HG03457 (cell line): Measurements from ENCODE around the gene RBBP5.

Experiments used
- ATAC-seq: cut with Tn5 transposase; IDR thresholded peaks from one replicate; pipeline ENCODE4 v1.9.1; 2021; ENCODE audit warnings: moderate number of reproducible peaks; ENCODE audit not compliant: unreplicated experiment

The RBBP5 gene

GRCh38 chr1:205129447-205130029 lies 7.8 kb upstream of the RBBP5 start:
- no peak for ATAC-seq

GRCh38 chr1:205128050-205128449 lies 6.3 kb upstream of the RBBP5 start:
- ATAC-seq = no peak

- no peak for ATAC-seq
Measured at GRCh38 chr1:205127646-205128045, 5.9 kb upstream of the RBBP5 start.

GRCh38 chr1:205124726-205125125 lies 2.9 kb upstream of the RBBP5 start:
- ATAC-seq = no peak

GRCh38 chr1:205122489-205122882 lies 708 bp upstream of the RBBP5 start:
- ATAC-seq = no peak

- ATAC-seq = no peak
Measured at GRCh38 chr1:205118752-205119151, 3.0 kb downstream of the RBBP5 start.

GRCh38 chr1:205111354-205111753 lies 10.4 kb downstream of the RBBP5 start:
- ATAC-seq = no peak

- no peak for ATAC-seq
Measured at GRCh38 chr1:205109711-205110110, 12.1 kb downstream of the RBBP5 start.

GRCh38 chr1:205109269-205109668 lies 12.5 kb downstream of the RBBP5 start:
- ATAC-seq = no peak

- ATAC-seq = no peak
Measured at GRCh38 chr1:205108464-205108863, 13.3 kb downstream of the RBBP5 start.

- ATAC-seq = no peak
Measured at GRCh38 chr1:205107327-205107726, 14.5 kb downstream of the RBBP5 start.

GRCh38 chr1:205102404-205102803 lies 19.4 kb downstream of the RBBP5 start:
- no peak for ATAC-seq

- ATAC-seq = no peak
Measured at GRCh38 chr1:205098242-205098641, 23.5 kb downstream of the RBBP5 start.

GRCh38 chr1:205095422-205095821 lies 26.4 kb downstream of the RBBP5 start:
- no peak for ATAC-seq

- ATAC-seq = no peak
Measured at GRCh38 chr1:205091043-205091740, 30.6 kb downstream of the RBBP5 start.

- ATAC-seq = no peak
Measured at GRCh38 chr1:205088341-205088740, 33.4 kb downstream of the RBBP5 start.

GRCh38 chr1:205084360-205084759 lies 37.4 kb downstream of the RBBP5 start, which contains the start of gene TMEM81:
TSS of gene TMEM81 (minus strand) at chr1:205084460. CDS start at chr1:205084320, 140 bp downstream.
- no peak for ATAC-seq

- no peak for ATAC-seq
Measured at GRCh38 chr1:205082431-205082830, 39.3 kb downstream of the RBBP5 start.

- no peak for ATAC-seq
Measured at GRCh38 chr1:205077934-205078311, 43.9 kb downstream of the RBBP5 start.

GRCh38 chr1:205077158-205077933 lies 44.4 kb downstream of the RBBP5 start:
- ATAC-seq = no peak

GRCh38 chr1:205076245-205076761 lies 45.5 kb downstream of the RBBP5 start:
- ATAC-seq = no peak
